SIG-M5 treated with dmso at 0.1 percent for 504 hours (cell line): Measurements from ENCODE around the gene PAPPA2.
"Not testable (repeated sequence)": the region's sequence is repeated elsewhere in the genome, so short reads cannot be mapped to it uniquely, and the experiment has no call there.

Experiments used
- DNase-seq: peaks from one replicate; lab custom pipeline; 2025; ENCODE audit not compliant: unreplicated experiment; lab: John Stamatoyannopoulos, UW

Gene PAPPA2

GRCh38 chr1:176551146-176551545, 88.2 kb downstream of the PAPPA2 start:
- DNase-seq: no peak

GRCh38 chr1:176552217-176552991, 89.4 kb downstream of the PAPPA2 start:
- DNase-seq: no peak

- no peak for DNase-seq
Measured at GRCh38 chr1:176552999-176553398, 90.0 kb downstream of the PAPPA2 start.

- DNase-seq: no peak
Measured at GRCh38 chr1:176556288-176556687, 93.3 kb downstream of the PAPPA2 start.

- DNase-seq: no peak
Measured at GRCh38 chr1:176557543-176558258, 94.7 kb downstream of the PAPPA2 start.

- DNase-seq: no peak
Measured at GRCh38 chr1:176558561-176558960, 95.6 kb downstream of the PAPPA2 start.

GRCh38 chr1:176559474-176559873, 96.5 kb downstream of the PAPPA2 start:
- DNase-seq: no peak

GRCh38 chr1:176559878-176560277, 96.9 kb downstream of the PAPPA2 start:
- peak; percentile 51 for DNase-seq

GRCh38 chr1:176560681-176561080, 97.7 kb downstream of the PAPPA2 start:
- no peak for DNase-seq

- DNase-seq: not testable (repeated sequence)
Measured at GRCh38 chr1:176561761-176562160, 98.8 kb downstream of the PAPPA2 start.

GRCh38 chr1:176566004-176566975, 103.3 kb downstream of the PAPPA2 start:
- DNase-seq: no peak

- DNase-seq: no peak
Measured at GRCh38 chr1:176567190-176567794, 104.3 kb downstream of the PAPPA2 start.

GRCh38 chr1:176568185-176568584, 105.2 kb downstream of the PAPPA2 start:
- DNase-seq: no peak

GRCh38 chr1:176574756-176575155, 111.8 kb downstream of the PAPPA2 start:
- DNase-seq: no peak

- no peak for DNase-seq
Measured at GRCh38 chr1:176575991-176576390, 113.0 kb downstream of the PAPPA2 start.

GRCh38 chr1:176576670-176577069, 113.7 kb downstream of the PAPPA2 start:
- DNase-seq: no peak

GRCh38 chr1:176577646-176578197, 114.7 kb downstream of the PAPPA2 start:
- DNase-seq: no peak

- no peak for DNase-seq
Measured at GRCh38 chr1:176579087-176579486, 116.1 kb downstream of the PAPPA2 start.

GRCh38 chr1:176595217-176595616, 132.2 kb downstream of the PAPPA2 start:
- no peak for DNase-seq

- DNase-seq: no peak
Measured at GRCh38 chr1:176601348-176601747, 138.4 kb downstream of the PAPPA2 start.
